Mononuclear cell (primary cell): ENCODE results near the gene CCND1. TPM values are rescaled to one million over a fixed set of nuclear protein-coding genes. Genes with fewer than 3 reads are reported as not detected.
"Not testable (repeated sequence)": the region's sequence is repeated elsewhere in the genome, so short reads cannot be mapped to it uniquely, and the experiment has no call there.

Experiments used
- H3K27me3 ChIP-seq: 2 replicates; pipeline ENCODE4 v1.6.0; 2011; ENCODE audit warnings: low read length, control low read depth; ENCODE audit not compliant: insufficient read depth
- H3K4me1 ChIP-seq: 2 replicates; pipeline ENCODE4 v1.5.1; 2011; ENCODE audit warnings: mild to moderate bottlenecking, low read length, control low read depth; ENCODE audit not compliant: insufficient read depth
- H3K4me3 ChIP-seq: 2 replicates; pipeline ENCODE4 v1.5.1; 2011; ENCODE audit warnings: mild to moderate bottlenecking, low read length, moderate library complexity
- H3K9me3 ChIP-seq: 2 replicates; pipeline ENCODE4 v1.5.1; 2011; ENCODE audit warnings: low read depth, mild to moderate bottlenecking, control low read depth, low read length
- total RNA-seq: library from RNA; depleted of rRNA; stranded (reverse); fragments of >200 nt; gene quantifications from one replicate; pipeline ENCODE4 v1.2.3, GENCODE V29; 2012

The CCND1 gene
- total RNA-seq, 1 donor = 1.3 TPM

DNA sequence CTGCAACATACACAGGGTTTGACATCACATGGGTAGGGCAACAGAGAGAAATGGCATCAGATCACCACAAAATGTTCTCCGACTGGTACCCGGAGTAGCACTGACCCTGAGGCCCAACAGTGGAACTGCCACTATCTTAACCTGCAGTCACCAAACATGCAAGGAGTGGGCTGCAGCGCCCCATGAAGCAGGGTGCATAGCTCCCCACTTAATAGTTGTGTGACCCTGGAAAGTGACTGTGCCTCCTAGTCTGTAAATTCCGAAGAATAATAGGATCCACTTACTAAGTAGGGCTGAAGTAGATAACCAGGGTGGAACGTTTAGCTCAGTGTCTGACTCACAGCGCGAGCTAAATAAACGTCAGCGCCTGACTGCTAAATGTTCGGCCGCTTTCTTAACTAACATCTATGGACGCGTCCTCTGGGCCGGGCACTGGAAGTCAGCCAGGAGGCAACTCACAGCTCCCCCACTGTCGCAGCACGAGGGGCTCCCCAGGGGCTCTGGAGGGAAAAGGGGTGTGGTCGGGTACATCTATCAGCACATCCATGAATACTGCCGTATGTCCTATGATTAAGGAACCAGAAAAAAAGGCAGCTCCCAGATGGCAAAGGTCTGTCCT is 33.4 kb downstream of the CCND1 start:
- peak overlapping the region; percentile 95 for H3K4me3 ChIP-seq
- peaks cover 25% of the 10 kb centered on the region for H3K4me1 ChIP-seq
- H3K9me3 ChIP-seq = no peaks in the 10 kb centered on the region
- peaks cover 8% of the 10 kb centered on the region for H3K27me3 ChIP-seq

GRCh38 chr11:69674886-69675714 is 34.1 kb downstream of the CCND1 start, which contains the start of gene LTO1:
Gene LTO1 (minus strand): TSS chr11:69675353. CDS start chr11:69675239, 114 bp downstream.
- Histone ChIP-seq H3K27me3 (peaks cover 8% of the 10 kb centered on the region), H3K4me3 (peak within 1 kb of the TSS; percentile 95), H3K4me1 (peaks cover 25% of the 10 kb centered on the region), H3K9me3 (no peaks in the 10 kb centered on the region)

DNA sequence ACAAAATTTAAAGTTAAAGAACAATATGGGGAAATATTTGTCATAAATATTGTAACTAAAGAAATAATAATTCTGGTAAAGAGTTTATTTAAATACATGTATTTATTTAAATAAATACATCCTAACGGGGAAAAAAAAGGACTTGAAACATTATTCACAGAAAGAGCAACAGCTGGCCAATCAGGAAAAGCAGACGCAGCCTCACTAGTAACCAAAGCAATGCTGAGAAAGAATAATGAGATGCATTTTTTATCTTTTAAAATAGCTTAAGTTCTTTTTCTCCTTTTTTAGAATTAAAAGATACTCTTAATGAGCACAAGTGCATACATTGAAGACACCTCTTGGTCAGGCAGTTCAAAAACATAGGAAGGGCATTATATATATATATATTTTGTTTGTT is 36.8 kb downstream of the CCND1 start:
- Histone ChIP-seq H3K4me3 (no peak overlapping the region), H3K9me3 (no peaks in the 10 kb centered on the region), H3K4me1 (peaks cover 25% of the 10 kb centered on the region), H3K27me3 (peaks cover 8% of the 10 kb centered on the region)

- Histone ChIP-seq H3K9me3 (no peaks in the 10 kb centered on the region), H3K27me3 (peaks cover 8% of the 10 kb centered on the region), H3K4me1 (peaks cover 5% of the 10 kb centered on the region), H3K4me3 (no peak overlapping the region)
Observed at GRCh38 chr11:69680688-69681087, 39.7 kb downstream of the CCND1 start.

GRCh38 chr11:69682221-69682620 is 41.3 kb downstream of the CCND1 start:
- Histone ChIP-seq H3K4me1 (peaks cover 6% of the 10 kb centered on the region), H3K27me3 (peaks cover 5% of the 10 kb centered on the region), H3K9me3 (no peaks in the 10 kb centered on the region), H3K4me3 (no peak overlapping the region)

GRCh38 chr11:69682681-69683326 is 41.8 kb downstream of the CCND1 start:
- H3K4me1 ChIP-seq = peaks cover 6% of the 10 kb centered on the region
- no peaks in the 10 kb centered on the region for H3K9me3 ChIP-seq
- H3K27me3 ChIP-seq = peaks cover 8% of the 10 kb centered on the region
- H3K4me3 ChIP-seq = no peak overlapping the region

DNA sequence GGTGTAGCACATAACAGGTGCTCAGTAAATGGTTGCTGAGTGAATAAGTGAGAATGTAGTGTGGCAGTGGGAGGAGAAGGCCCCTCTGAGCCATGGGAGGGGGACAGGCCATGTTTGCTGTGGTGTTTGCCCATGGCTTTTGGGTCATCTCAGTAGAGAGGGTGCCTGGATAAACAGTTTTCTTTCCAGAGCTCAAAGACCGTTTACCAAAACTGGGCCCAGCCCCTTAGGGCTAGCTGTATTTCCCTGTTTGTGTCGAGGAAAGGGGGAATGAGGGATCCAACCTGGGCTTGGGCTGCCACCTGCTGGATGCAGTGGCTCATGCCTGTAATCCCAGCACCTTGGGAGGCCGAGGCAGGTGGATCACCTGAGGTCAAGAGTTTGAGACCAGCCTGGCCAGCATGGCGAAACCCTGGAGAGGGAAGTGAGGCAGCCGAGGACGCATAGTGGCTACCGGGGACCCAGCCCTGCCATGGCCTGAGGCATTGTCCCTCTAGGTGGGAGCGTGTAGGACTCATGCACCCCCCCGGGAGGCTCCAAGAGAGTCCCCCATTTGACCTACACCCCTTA is 42.9 kb downstream of the CCND1 start:
- H3K4me3 ChIP-seq = no peak overlapping the region
- peaks cover 8% of the 10 kb centered on the region for H3K27me3 ChIP-seq
- peaks cover 6% of the 10 kb centered on the region for H3K4me1 ChIP-seq
- H3K9me3 ChIP-seq = no peaks in the 10 kb centered on the region

DNA sequence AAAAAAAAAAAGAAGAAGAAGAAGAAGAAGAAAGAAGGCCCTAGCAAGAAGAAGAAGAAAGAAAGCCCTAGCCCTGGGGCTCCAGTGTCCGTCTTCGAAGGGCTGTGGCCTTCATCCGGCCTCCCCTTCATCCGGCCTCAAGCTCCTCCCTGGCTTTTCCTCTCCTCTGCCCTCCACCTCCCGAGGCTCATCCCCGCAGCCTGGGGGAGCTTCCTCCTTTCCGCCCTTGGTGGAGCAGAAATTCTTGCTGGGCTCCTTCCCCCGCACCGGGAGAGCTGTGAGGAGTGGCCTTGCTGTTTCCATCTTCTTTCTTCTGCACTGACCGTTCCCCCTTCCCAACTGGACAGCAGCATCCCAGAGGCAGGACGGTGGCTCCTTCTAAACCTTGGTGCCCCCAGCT is 43.7 kb downstream of the CCND1 start:
- Histone ChIP-seq H3K9me3 (no peaks in the 10 kb centered on the region), H3K27me3 (peaks cover 10% of the 10 kb centered on the region), H3K4me1 (peaks cover 6% of the 10 kb centered on the region), H3K4me3 (no peak overlapping the region)

DNA sequence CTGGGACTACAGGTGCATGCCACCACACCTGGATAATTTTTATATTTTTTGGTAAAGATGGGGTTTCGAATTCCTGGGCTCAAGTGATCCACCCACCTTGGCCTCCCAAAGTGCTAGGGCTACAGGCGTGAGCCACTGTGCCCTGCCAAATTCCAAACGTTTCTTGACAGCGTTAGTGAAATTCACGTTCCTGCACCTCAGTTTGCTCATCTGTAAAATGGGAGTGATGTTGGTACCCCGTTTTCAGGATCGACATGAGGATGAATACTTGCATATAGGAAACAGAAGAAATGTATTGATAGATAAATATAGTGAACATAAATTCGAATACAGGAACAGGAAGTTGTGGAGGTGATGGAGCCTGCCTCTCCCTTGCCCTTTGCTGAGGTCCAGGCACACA is 44.4 kb downstream of the CCND1 start:
- H3K9me3 ChIP-seq = no peaks in the 10 kb centered on the region
- H3K4me1 ChIP-seq = peaks cover 6% of the 10 kb centered on the region
- H3K4me3 ChIP-seq = no peak overlapping the region

GRCh38 chr11:69686452-69686851 is 45.5 kb downstream of the CCND1 start:
- Histone ChIP-seq H3K27me3 (peaks cover 15% of the 10 kb centered on the region), H3K4me3 (no peak overlapping the region), H3K9me3 (no peaks in the 10 kb centered on the region), H3K4me1 (peaks cover 6% of the 10 kb centered on the region)

More for the DNA sequence above, 44.4 kb downstream of the CCND1 start:
- peaks cover 10% of the 10 kb centered on the region for H3K27me3 ChIP-seq

DNA sequence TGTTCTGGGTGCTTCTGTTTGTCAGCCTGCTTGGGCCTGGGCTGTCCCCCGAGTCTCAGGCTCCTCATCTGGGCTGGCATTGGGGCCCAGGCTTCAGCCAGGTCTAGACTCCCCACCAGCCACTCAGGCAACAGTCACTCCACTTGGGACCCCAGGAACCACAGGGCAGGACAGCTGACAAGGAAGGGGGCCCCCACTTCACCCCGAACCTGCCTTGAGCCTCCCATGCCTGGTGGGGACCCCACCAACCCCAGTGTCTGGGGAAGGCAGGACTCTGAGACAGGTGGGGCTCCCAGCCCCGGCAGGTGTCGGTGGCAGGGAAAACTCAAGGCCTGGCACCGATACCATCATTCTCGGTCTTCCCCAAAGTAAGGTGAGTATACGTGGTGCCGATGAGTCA is 45.9 kb downstream of the CCND1 start:
- Histone ChIP-seq H3K4me3 (no peak overlapping the region), H3K4me1 (peaks cover 6% of the 10 kb centered on the region), H3K9me3 (no peaks in the 10 kb centered on the region), H3K27me3 (peaks cover 15% of the 10 kb centered on the region)

DNA sequence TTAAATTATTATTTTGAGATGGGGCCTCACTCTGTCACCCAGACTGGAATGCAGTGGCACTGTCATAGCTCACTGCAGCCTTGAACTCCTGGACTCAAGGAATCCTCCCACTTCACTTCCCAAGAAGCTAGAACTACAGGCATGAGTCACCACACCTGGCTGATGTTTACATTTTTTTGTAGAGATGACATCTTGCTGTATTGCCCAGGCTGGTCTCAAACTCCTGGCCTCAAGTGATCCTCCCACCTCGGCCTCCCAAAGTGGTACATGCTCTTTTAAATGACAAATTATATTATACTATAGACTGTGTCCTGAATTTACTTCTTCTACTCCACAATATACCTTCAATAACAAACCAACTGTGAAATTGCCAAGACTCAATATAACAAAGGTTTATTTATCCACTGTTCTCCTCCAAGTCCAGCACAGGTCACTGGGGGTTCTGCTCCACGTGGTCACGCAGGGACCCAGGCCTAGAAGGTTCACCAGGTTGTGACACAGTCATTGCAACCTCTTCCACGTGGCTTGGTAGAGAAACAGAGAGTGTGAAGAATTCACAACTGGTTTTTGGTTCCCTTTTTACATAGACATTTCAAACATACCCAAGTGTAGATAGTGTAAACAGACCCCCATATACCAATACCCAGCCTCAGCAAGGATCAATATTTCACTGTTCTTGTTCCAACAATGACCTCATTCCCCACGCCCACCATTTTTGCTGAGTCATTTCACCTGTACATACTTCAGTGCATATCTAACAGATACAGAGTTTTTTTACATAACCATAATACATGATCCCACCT is 47.2 kb downstream of the CCND1 start:
- H3K27me3 ChIP-seq = peaks cover 15% of the 10 kb centered on the region
- not testable (repeated sequence) for H3K9me3 ChIP-seq, H3K4me3 ChIP-seq, H3K4me1 ChIP-seq

- peaks cover 6% of the 10 kb centered on the region for H3K4me1 ChIP-seq
- H3K27me3 ChIP-seq = peaks cover 15% of the 10 kb centered on the region
- H3K9me3 ChIP-seq = no peaks in the 10 kb centered on the region
- H3K4me3 ChIP-seq = no peak overlapping the region
Observed at GRCh38 chr11:69689484-69690319, 48.7 kb downstream of the CCND1 start.

DNA sequence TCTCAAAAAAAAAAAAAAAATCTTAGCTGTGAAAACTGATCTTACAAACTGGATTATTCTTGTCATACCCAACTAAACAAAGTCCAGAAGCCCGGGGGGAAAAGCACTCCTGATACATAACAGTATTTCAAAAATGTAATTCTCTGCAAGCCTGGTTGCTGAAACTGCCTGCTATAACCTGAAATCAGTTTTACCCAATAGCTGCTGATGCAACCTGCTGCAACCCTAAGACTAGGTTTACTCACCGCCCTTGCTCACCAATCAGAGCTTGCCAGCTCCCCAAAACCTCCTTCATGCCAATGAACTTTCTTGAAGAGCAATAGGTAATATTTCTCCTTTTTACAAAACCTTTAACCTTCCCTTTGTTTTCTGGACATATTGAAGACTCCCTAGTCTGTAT is 50.5 kb downstream of the CCND1 start:
- peaks cover 15% of the 10 kb centered on the region for H3K27me3 ChIP-seq
- H3K4me1 ChIP-seq = no peaks in the 10 kb centered on the region
- H3K4me3 ChIP-seq = no peak overlapping the region
- H3K9me3 ChIP-seq = no peaks in the 10 kb centered on the region
